GM21390 (cell line): ENCODE measurements around the gene CDH13.

ENCODE experiments used
- ATAC-seq: cut with Tn5 transposase; IDR thresholded peaks from one replicate; pipeline ENCODE4 v1.9.1; 2021; ENCODE audit not compliant: unreplicated experiment

Gene CDH13

GRCh38 chr16:83581082-83581481 is 954.3 kb downstream of the CDH13 start:
- ATAC-seq, result peak; percentile 91

- no peak for ATAC-seq
Observed at GRCh38 chr16:83581994-83582747, 955.4 kb downstream of the CDH13 start.

GRCh38 chr16:83586036-83586435 is 959.3 kb downstream of the CDH13 start:
- ATAC-seq, result no peak

GRCh38 chr16:83586461-83587200 is 959.9 kb downstream of the CDH13 start:
- no peak for ATAC-seq

GRCh38 chr16:83587201-83587600 is 960.4 kb downstream of the CDH13 start:
- no peak for ATAC-seq

- no peak for ATAC-seq
Observed at GRCh38 chr16:83588070-83588469, 961.3 kb downstream of the CDH13 start.

GRCh38 chr16:83589576-83589975 is 962.8 kb downstream of the CDH13 start:
- no peak for ATAC-seq

GRCh38 chr16:83592778-83593177 is 966.0 kb downstream of the CDH13 start:
- ATAC-seq, result no peak

GRCh38 chr16:83599789-83600462 is 973.2 kb downstream of the CDH13 start:
- no peak for ATAC-seq

GRCh38 chr16:83602761-83603722 is 976.3 kb downstream of the CDH13 start:
- no peak for ATAC-seq

GRCh38 chr16:83603723-83604570 is 977.2 kb downstream of the CDH13 start:
- ATAC-seq, result no peak

- ATAC-seq, result no peak
Observed at GRCh38 chr16:83606486-83607030, 979.8 kb downstream of the CDH13 start.

- ATAC-seq, result no peak
Observed at GRCh38 chr16:83609178-83609577, 982.4 kb downstream of the CDH13 start.

- ATAC-seq, result no peak
Observed at GRCh38 chr16:83615141-83615952, 988.6 kb downstream of the CDH13 start.

- no peak for ATAC-seq
Observed at GRCh38 chr16:83615953-83616350, 989.2 kb downstream of the CDH13 start.

- no peak for ATAC-seq
Observed at GRCh38 chr16:83619381-83620150, 992.8 kb downstream of the CDH13 start.

- no peak for ATAC-seq
Observed at GRCh38 chr16:83622010-83622409, 995.2 kb downstream of the CDH13 start.
